ENCODE data around the gene FA2H.
"Not testable (repeated sequence)": the region's sequence is repeated elsewhere in the genome, so short reads cannot be mapped to it uniquely, and the experiment has no call there.

The FA2H gene

GRCh38 chr16:74724820-74725549 is 49.6 kb downstream of the FA2H start:
- DNase-seq (ENCODE audit: low spot score): peak; percentile 88

GRCh38 chr16:74723256-74723655 is 51.4 kb downstream of the FA2H start:
- DNase-seq (ENCODE audit: low spot score): no peak

- DNase-seq (ENCODE audit: low spot score): not testable (repeated sequence)
These were observed 52.5 kb downstream of the FA2H start for GRCh38 chr16:74722156-74722555.

GRCh38 chr16:74721716-74722115 is 52.9 kb downstream of the FA2H start:
- no peak for DNase-seq (ENCODE audit: low spot score)

GRCh38 chr16:74720579-74720978 is 54.0 kb downstream of the FA2H start:
- DNase-seq (ENCODE audit: low spot score): no peak

GRCh38 chr16:74718741-74719610 is 55.6 kb downstream of the FA2H start:
- no peak for DNase-seq (ENCODE audit: low spot score)

- DNase-seq (ENCODE audit: low spot score): no peak
These were observed 56.5 kb downstream of the FA2H start for GRCh38 chr16:74718140-74718539.

- DNase-seq (ENCODE audit: low spot score): no peak
These were observed 57.3 kb downstream of the FA2H start for GRCh38 chr16:74717367-74717766.

- DNase-seq (ENCODE audit: low spot score): no peak
These were observed 58.3 kb downstream of the FA2H start for GRCh38 chr16:74716355-74716754.

- DNase-seq (ENCODE audit: low spot score): no peak
These were observed 60.7 kb downstream of the FA2H start for GRCh38 chr16:74713876-74714275.

- DNase-seq (ENCODE audit: low spot score): no peak
These were observed 61.3 kb downstream of the FA2H start for GRCh38 chr16:74713325-74713724.

- DNase-seq (ENCODE audit: low spot score): no peak
These were observed 62.7 kb downstream of the FA2H start for GRCh38 chr16:74711938-74712337.

- DNase-seq (ENCODE audit: low spot score): no peak
These were observed 64.2 kb downstream of the FA2H start for GRCh38 chr16:74710401-74710800.

GRCh38 chr16:74709441-74709877 is 65.2 kb downstream of the FA2H start:
- DNase-seq (ENCODE audit: low spot score): peak; percentile 82

GRCh38 chr16:74700438-74701225 is 74.0 kb downstream of the FA2H start, which contains the start of gene MLKL:
Gene MLKL, minus strand, starts transcription at chr16:74700862. Its CDS starts 5,105 bp downstream, at chr16:74695757.
- DNase-seq (ENCODE audit: low spot score): peak; percentile 52

- DNase-seq (ENCODE audit: low spot score): peak; percentile 64
These were observed 74.5 kb downstream of the FA2H start for GRCh38 chr16:74700116-74700437.

- no peak for DNase-seq (ENCODE audit: low spot score)
These were observed 75.0 kb downstream of the FA2H start for GRCh38 chr16:74699666-74700065.

- DNase-seq (ENCODE audit: low spot score): no peak
These were observed 76.4 kb downstream of the FA2H start for GRCh38 chr16:74698222-74698621.

GRCh38 chr16:74695450-74696422 is 78.9 kb downstream of the FA2H start:
- peak; percentile 93 for DNase-seq (ENCODE audit: low spot score)

- DNase-seq (ENCODE audit: low spot score): peak; percentile 28
These were observed 83.3 kb downstream of the FA2H start for GRCh38 chr16:74691093-74691855.
